Upper lobe of left lung (tissue), 6 donors: ENCODE data around the gene RHOH. TPM values are rescaled to one million over a fixed set of nuclear protein-coding genes. Genes with fewer than 3 reads are reported as not detected.
A peak's percentile ranks its signal among the peaks of the same experiment; 100 is the strongest.

Experiments used
- ATAC-seq, 2 donors: fragments of 200-7000 bp; cut with Tn5 transposase; one replicate each; pipeline ENCODE4 v1.9.1; 2022; ENCODE audit warnings: mild to moderate bottlenecking in 2 of 2, moderate library complexity in 2 of 2; ENCODE audit not compliant: low FRiP score in 2 of 2
- DNase-seq, 2 donors: peaks; one replicate each; pipeline ENCODE4 v3.0.0-alpha.2; 2019 to 2020
- H3K27ac ChIP-seq, 4 donors: fragments of 200-600 bp; sonication (generic); one replicate each; pipeline ENCODE4 v1.5.1; 2016 to 2019
- H3K27me3 ChIP-seq, 4 donors: fragments of 200-600 bp; sonication (generic); one replicate each; pipeline ENCODE4 v1.5.1; 2017 to 2019
- H3K36me3 ChIP-seq, 4 donors: fragments of 200-600 bp; sonication (generic); one replicate each; pipeline ENCODE4 v1.5.1; 2016 to 2019
- H3K4me1 ChIP-seq, 4 donors: fragments of 200-600 bp; sonication (generic); one replicate each; pipeline ENCODE4 v1.5.1; 2018 to 2019
- H3K4me3 ChIP-seq, 4 donors: fragments of 200-600 bp; sonication (generic); one replicate each; pipeline ENCODE4 v1.5.1; 2017 to 2019; ENCODE audit warnings: mild to moderate bottlenecking in 2 of 4, moderate library complexity in 1 of 4
- H3K9me3 ChIP-seq, 4 donors: fragments of 200-600 bp; sonication (generic); one replicate each; pipeline ENCODE4 v1.5.1; 2018 to 2019
- EP300 ChIP-seq, 4 donors: sonication (generic); formaldehyde crosslinking; IDR thresholded peaks; one replicate each; pipeline ENCODE4 v1.5.1; 2017; ENCODE audit warnings: antibody characterized with exemption in 4 of 4, control low read depth in 2 of 4
- POLR2A ChIP-seq, 4 donors: fragments of 450-650 bp; IDR thresholded peaks; one replicate each; pipeline ENCODE4 v1.5.1; 2016 to 2017; ENCODE audit warnings: antibody characterized with exemption in 4 of 4, mild to moderate bottlenecking in 2 of 4
- POLR2AphosphoS5 ChIP-seq, 2 donors: sonication (generic); formaldehyde crosslinking; IDR thresholded peaks; one replicate each; pipeline ENCODE4 v1.5.1; 2017; ENCODE audit warnings: antibody characterized with exemption in 2 of 2
- WGBS, 2 donors: methylation state at CpG; one replicate each; pipeline ENCODE4 v1.1.5; 2017 to 2018; 5-methylcytosine and 5-hydroxymethylcytosine counted together
- total RNA-seq, 6 donors: library from RNA; depleted of rRNA in 4 of 6; stranded (reverse); fragments of >200 nt in 4 of 6; gene quantifications; one replicate each; pipeline versions ENCODE4 v1.1.0 to v1.2.1, GENCODE V29; 2016 to 2021
- TF ChIP-seq, protein P1 (sequence below), 6 experiments: fragments of 450-650 bp in 4 of 6; fragments of 200-600 bp in 2 of 6; sonication (generic) in 2 of 6; IDR thresholded peaks; one replicate each; pipeline ENCODE4 v1.5.1; 2016 to 2019; ENCODE audit warnings: antibody characterized with exemption in 6 of 6
- donor health status: DM: no; HTN: no; CAD: no; lungs with moderate emphysema.
- donor health status: DM: no; HTN: yes; CAD: no; lungs with severe emphysema.

The RHOH gene
- total RNA-seq, 6 donors from 2014 or later = 5.5 to 19.9 (median 8.4) TPM

DNA sequence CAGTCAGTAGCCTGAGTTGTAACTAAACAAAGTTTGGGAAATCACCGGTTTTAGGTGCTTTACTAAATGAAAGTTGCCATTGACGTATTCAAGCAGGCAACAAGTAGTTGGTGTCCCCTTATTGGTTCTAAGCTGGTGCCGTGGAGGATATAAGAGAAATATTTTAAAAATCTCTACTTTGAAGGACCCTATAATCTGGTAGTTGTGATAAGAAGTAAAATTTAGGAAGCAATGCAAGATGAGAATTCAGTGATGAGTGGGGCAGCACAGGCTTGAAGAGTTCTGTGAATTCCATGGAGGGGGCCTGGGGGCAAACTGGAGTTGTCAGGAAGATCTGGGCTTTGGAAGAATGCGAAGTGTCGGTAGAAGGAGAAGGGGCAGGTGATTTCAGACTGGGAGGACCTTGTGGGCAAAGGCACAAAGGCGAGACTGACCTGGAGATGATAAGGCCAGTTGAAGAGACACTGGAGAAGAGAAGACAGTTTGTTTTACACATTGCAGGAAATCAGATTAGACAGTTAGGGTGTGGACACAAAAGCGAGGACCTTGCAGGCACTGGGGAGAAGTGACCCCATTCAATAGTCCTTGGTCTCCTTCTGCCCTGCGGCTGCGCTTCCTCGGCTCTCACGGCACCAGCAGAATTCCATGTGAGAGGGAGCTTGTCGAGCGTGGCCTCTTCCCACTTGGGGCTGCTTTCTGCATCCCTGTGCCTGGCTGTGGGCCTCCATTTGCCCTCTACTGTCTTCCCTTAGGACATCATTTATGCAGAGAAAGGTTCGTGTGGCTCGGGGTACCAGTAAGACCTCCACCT, 1.3 kb downstream of the RHOH start:
- peak overlapping the region; percentile 22 to 79 (median 71) for H3K27ac ChIP-seq
- no peaks in the 10 kb centered on the region for H3K36me3 ChIP-seq
- H3K4me3 ChIP-seq = peak overlapping the region in 3 of 4 donors; percentile 24 to 39 (median 30)
- no peaks in the 10 kb centered on the region for H3K4me1 ChIP-seq
- ATAC-seq (no peak), DNase-seq (no peak)
- TF ChIP-seq POLR2AphosphoS5 (IDR thresholded peaks at IDR 0.05) (no peak), EP300 (IDR thresholded peaks at IDR 0.05) (no peak), POLR2A (IDR thresholded peaks at IDR 0.05) (peak in 1 of 4 donors; percentile 8)
- TF ChIP-seq, protein P1, sequence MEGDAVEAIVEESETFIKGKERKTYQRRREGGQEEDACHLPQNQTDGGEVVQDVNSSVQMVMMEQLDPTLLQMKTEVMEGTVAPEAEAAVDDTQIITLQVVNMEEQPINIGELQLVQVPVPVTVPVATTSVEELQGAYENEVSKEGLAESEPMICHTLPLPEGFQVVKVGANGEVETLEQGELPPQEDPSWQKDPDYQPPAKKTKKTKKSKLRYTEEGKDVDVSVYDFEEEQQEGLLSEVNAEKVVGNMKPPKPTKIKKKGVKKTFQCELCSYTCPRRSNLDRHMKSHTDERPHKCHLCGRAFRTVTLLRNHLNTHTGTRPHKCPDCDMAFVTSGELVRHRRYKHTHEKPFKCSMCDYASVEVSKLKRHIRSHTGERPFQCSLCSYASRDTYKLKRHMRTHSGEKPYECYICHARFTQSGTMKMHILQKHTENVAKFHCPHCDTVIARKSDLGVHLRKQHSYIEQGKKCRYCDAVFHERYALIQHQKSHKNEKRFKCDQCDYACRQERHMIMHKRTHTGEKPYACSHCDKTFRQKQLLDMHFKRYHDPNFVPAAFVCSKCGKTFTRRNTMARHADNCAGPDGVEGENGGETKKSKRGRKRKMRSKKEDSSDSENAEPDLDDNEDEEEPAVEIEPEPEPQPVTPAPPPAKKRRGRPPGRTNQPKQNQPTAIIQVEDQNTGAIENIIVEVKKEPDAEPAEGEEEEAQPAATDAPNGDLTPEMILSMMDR (IDR thresholded peaks at IDR 0.05) = no peak
- no peaks in the 10 kb centered on the region for H3K27me3 ChIP-seq
- H3K9me3 ChIP-seq = no peaks in the 10 kb centered on the region
- 60 to 67% methylated on average over 12 to 15 of the region's 15 CpGs for WGBS, 2 donors

DNA sequence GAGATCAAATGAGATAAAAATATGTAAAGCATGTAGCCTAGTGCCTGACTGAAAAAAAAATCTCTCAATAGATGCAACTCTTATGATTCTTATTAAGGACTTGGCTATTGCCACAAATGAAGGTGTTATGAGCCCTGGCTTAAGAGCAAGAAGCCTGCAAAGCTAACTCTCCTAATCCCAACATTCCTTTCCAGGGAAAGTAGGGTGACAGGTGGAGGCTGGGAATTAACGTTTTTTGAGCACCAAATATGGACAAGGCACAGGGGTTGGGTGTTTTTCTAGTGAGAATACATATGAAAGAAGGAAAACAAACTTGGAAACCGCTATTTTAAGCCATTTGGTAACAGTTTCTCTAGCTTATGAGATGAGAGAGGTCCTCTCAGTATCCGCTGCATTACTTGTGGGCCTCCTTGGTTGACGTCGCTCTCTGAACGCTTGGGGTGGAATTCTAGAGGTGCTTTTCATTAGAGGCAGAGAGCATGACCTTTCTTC, 2.4 kb downstream of the RHOH start:
- Histone ChIP-seq H3K4me1 (no peaks in the 10 kb centered on the region), H3K27me3 (no peaks in the 10 kb centered on the region), H3K9me3 (no peaks in the 10 kb centered on the region), H3K4me3 (peak overlapping the region in 3 of 4 donors; percentile 24 to 39 (median 30)), H3K36me3 (no peaks in the 10 kb centered on the region), H3K27ac (peak overlapping the region in 3 of 4 donors; percentile 73 to 79 (median 75))
- 67 to 68% methylated on average over 6 of the region's 6 CpGs for WGBS, 2 donors
- TF ChIP-seq EP300 (IDR thresholded peaks at IDR 0.05) (no peak), POLR2AphosphoS5 (IDR thresholded peaks at IDR 0.05) (no peak), POLR2A (IDR thresholded peaks at IDR 0.05) (no peak)
- TF ChIP-seq, protein P1 (IDR thresholded peaks at IDR 0.05) = no peak
- no peak for ATAC-seq
- no peak for DNase-seq

DNA sequence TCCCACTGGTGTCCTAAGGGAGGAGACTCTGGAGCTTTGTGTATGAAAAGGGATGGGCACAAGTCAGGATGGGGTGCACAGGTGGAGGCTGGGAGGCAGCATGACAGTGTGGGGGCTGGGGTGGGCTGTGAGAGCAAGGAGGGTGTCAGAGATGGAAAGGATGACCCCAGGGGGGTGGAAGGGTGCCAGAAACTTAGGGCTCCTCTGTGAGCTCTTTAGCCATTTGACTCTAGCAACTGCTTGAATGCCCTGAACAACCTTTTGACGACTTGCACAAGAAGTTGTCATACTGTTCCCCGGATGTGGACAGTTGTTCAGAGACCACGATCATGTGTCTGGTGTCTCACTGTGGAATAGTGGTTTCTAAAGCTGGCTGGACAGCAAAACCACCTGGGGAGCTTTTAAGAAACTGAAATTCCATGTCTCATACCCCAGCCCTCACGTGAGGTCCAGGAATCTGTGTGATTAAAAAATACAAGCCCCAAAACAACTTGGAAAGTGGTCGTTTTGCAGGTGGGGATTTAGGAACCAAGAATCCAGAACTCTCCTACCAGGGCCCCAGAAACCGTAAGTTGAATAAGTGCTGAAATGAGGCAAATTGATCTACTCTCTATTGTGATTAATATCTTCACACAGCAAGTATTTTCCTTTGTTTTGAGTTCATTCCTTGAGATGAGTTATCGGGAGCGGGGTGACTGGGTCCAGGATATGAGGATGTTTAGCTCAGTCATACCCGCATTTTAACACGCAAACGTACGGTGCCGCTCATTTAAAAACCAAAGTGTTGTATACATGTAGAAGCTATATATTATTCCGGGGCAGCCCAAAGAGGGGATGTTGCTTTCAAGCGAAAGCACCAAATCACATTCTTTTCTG, 3.4 kb downstream of the RHOH start:
- DNase-seq (peak in 1 of 2 donors; percentile 57), ATAC-seq (peak in 1 of 2 donors; percentile 62)
- TF ChIP-seq POLR2A (IDR thresholded peaks at IDR 0.05) (peak in 2 of 4 donors; percentile 16 to 69), POLR2AphosphoS5 (IDR thresholded peaks at IDR 0.05) (peak in 1 of 2 donors; percentile 56), EP300 (IDR thresholded peaks at IDR 0.05) (peak in 1 of 4 donors; percentile 65)
- TF ChIP-seq, protein P1 (IDR thresholded peaks at IDR 0.05) = no peak
- H3K9me3 ChIP-seq = no peaks in the 10 kb centered on the region
- H3K27ac ChIP-seq = peak overlapping the region; percentile 70 to 79 (median 74)
- H3K4me1 ChIP-seq = no peaks in the 10 kb centered on the region
- WGBS, 2 donors = 58 to 66% methylated on average over 15 of the region's 15 CpGs
- peak overlapping the region in 2 of 4 donors; percentile 30 to 39 for H3K4me3 ChIP-seq
- no peaks in the 10 kb centered on the region for H3K36me3 ChIP-seq
- H3K27me3 ChIP-seq = no peaks in the 10 kb centered on the region

DNA sequence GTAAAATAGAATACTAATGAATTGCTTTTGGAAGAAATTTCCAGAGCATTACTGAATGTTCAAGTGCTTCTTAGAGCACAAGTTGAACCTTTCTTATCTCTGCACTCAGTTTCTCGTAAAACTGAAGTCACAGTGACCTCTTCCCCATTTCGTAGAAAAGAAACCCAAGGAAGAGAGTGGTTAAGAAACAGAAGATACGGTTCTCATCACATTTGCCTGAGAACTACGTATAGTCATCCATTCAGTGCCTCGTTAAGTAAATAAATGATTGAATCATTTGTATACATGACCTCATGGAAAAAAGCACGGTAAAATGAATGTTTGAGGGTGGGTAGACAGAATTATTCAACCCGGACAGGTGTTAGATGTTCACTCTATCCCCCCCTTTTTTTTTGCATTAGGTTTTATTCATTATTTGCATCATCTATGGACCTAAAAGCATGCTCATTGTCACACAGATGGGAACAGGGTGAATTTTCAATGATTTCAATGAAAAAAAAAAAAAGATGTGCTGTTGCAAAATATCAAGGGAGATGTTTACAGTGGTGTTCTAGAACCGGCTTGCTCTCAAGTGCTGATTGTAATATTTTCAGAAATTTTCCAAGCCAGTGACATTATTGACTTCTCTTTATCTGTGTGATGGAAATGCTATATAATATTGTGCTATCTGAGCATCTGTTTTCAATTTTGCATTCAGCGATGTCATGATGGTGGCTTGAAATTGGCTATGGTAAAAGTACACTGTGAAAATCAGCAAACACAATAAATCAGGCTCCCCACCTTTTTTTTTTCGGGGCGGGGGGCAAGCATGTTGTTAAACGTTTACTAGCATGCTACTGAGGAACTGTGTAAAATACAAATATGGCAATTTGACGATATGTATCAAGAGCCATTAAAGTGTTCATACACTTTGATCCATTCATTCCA, 4.3 kb downstream of the RHOH start:
- Histone ChIP-seq H3K4me3 (peak overlapping the region in 2 of 4 donors; percentile 30 to 39), H3K9me3 (no peaks in the 10 kb centered on the region)
- peak in 2 of 4 donors; percentile 1 to 6 for TF ChIP-seq EP300 (IDR thresholded peaks at IDR 0.05)
- no peak for TF ChIP-seq POLR2AphosphoS5 (IDR thresholded peaks at IDR 0.05)
- TF ChIP-seq, protein P1 (IDR thresholded peaks at IDR 0.05) = no peak
- peak in 1 of 4 donors; percentile 31 for TF ChIP-seq POLR2A (IDR thresholded peaks at IDR 0.05)

More for the DNA sequence above, 4.3 kb downstream of the RHOH start:
- 50 to 52% methylated on average over 13 of the region's 13 CpGs for WGBS, 2 donors
- Histone ChIP-seq H3K27ac (peak overlapping the region; percentile 70 to 79 (median 74)), H3K4me1 (peaks cover 0 to 8% (median 0%) of the 10 kb centered on the region in 4 donors), H3K27me3 (no peaks in the 10 kb centered on the region), H3K36me3 (no peaks in the 10 kb centered on the region)
- peak in 1 of 2 donors; percentile 41 for ATAC-seq
- DNase-seq = no peak
